LNCaP clone FGC (cell line): ENCODE measurements around the gene SRGAP1.
"Not testable (repeated sequence)": the region's sequence is repeated elsewhere in the genome, so short reads cannot be mapped to it uniquely, and the experiment has no call there.

Experiments used
- DNase-seq: peaks from one replicate; pipeline ENCODE4 v3.0.0-alpha.2; 2011; ENCODE audit warnings: low read depth
- H3K4me3 ChIP-seq: 2 replicates; pipeline ENCODE4 v1.5.1; 2011; ENCODE audit warnings: mild to moderate bottlenecking, low read depth, low read length, control low read depth
- TF ChIP-seq, protein P1 (sequence below): IDR thresholded peaks from 2 replicates; pipeline ENCODE4 v1.5.1; 2012; ENCODE audit warnings: mild to moderate bottlenecking; ENCODE audit not compliant: control insufficient read depth, insufficient read depth; ENCODE audit errors: extremely low read depth

The SRGAP1 gene

DNA sequence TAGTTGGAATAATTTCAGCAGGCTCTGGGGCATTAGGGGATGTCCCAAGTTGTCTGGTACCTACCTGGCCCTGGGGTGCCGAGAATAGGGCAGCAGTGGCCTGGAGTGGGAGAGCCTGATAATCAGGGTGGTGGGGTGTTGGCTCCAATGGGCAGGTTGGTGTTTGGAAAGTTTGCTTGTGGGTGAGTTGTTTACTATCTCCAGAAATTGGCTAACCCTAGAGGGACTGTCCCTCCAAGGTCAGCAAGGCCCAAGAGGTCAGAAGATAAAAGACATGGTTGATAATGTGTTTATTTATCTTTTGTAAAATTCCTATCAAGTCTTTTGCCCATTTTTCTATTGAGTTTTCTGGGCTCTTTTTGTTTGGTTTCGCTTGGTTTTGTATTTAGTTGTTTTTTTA, 272.5 kb downstream of the SRGAP1 start:
- no peak for DNase-seq
- TF ChIP-seq, protein P1, sequence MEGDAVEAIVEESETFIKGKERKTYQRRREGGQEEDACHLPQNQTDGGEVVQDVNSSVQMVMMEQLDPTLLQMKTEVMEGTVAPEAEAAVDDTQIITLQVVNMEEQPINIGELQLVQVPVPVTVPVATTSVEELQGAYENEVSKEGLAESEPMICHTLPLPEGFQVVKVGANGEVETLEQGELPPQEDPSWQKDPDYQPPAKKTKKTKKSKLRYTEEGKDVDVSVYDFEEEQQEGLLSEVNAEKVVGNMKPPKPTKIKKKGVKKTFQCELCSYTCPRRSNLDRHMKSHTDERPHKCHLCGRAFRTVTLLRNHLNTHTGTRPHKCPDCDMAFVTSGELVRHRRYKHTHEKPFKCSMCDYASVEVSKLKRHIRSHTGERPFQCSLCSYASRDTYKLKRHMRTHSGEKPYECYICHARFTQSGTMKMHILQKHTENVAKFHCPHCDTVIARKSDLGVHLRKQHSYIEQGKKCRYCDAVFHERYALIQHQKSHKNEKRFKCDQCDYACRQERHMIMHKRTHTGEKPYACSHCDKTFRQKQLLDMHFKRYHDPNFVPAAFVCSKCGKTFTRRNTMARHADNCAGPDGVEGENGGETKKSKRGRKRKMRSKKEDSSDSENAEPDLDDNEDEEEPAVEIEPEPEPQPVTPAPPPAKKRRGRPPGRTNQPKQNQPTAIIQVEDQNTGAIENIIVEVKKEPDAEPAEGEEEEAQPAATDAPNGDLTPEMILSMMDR = no peak
- H3K4me3 ChIP-seq = no peak overlapping the region

DNA sequence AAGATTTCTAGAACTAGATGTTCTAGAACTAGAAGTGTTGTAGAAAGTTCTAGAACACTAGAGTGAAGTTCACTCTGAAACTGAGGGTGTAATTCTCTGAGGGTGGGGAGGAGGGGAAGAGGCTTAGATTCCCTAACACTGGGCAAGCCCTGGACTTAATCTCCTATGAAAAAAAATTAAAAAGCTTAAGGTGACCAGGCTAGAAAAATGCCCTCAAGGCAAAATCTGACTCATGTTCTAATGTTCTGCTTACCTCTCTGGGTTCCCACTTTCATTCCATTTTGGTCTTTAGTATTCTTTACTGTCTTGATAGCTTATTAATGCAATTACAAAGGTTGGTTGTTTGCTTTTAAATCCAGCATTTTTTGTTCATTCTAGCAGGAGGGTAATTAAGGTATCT, 276.1 kb downstream of the SRGAP1 start:
- TF ChIP-seq, protein P1 = no peak
- no peak for DNase-seq
- H3K4me3 ChIP-seq = no peak overlapping the region

DNA sequence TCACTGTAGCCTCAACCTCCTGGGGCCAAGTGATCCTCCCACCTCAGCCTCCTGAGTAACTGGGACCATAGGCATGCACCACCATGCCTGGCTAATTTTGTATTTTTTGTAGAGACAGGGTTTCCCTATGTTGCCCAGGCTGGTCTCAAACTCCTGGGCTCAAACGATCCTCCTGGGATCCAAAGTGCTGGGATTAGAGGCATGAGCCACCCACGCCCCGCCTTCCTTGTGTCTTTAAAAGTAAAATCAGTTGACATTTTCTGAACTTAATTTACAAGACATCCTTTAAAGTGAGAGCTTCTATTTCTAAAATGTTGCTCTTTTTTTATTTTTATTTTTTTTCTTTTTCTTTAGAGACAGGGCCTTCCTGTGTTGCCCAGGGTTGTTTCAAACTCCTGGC, 276.6 kb downstream of the SRGAP1 start:
- H3K4me3 ChIP-seq, DNase-seq: not testable (repeated sequence)

DNA sequence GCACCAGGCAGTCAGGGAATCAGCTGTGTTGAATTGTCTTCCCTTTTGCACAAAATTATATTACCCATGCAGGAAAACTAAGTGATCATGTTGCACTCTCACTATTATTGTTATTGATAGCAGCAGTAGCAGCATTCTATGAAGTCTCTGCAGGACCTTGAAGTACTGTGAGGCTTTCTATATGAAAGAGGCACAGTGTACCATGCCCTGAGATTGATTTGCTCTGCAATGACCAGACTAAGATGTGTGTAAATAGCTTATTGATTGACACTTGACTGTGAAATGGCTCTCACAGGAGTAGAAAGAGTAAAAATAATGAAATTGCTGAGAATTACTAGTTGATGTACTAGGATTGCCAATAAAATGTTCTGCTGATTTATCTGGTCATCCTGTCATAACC, 277.7 kb downstream of the SRGAP1 start:
- no peak for DNase-seq
- TF ChIP-seq, protein P1 = no peak
- H3K4me3 ChIP-seq = no peak overlapping the region

DNA sequence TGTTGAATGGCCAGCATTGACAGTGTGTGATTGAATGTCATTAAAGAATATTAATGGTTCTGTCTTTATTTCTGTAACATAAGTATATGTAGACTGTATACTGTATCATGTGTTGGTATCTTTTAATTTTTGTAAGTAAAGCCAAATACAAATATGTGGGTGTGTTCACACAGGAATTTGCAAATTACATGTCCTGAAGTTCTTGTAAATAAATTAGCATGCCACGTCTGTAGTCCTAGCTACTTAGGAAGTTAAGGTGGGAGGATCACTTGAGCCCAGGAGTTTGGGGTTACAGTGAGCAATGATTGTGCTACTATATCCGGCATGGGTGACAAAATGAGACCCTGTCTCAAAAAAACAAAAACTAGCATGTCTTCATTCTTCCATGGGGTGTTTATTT, 278.5 kb downstream of the SRGAP1 start:
- H3K4me3 ChIP-seq = no peak overlapping the region
- no peak for DNase-seq
- TF ChIP-seq, protein P1 = no peak

DNA sequence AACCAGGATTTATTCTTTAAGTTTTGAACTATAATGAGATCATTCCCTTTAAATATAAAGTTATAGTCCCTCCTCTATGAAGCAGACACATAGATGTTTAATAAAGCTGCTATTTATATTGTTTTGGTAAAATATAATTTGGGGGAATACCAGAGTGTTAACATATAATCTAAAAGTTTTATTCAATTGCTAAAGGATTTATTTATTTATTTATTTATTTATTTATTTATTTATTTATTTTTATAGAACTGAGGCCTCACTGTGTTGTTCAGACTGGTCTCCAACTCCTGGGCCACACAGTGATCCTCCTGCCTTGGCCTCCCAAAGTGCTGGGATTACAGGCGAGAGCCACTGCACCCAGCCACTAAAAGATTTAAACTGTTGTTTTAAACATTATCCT, 278.9 kb downstream of the SRGAP1 start:
- no peak overlapping the region for H3K4me3 ChIP-seq
- TF ChIP-seq, protein P1 = no peak
- DNase-seq = no peak

DNA sequence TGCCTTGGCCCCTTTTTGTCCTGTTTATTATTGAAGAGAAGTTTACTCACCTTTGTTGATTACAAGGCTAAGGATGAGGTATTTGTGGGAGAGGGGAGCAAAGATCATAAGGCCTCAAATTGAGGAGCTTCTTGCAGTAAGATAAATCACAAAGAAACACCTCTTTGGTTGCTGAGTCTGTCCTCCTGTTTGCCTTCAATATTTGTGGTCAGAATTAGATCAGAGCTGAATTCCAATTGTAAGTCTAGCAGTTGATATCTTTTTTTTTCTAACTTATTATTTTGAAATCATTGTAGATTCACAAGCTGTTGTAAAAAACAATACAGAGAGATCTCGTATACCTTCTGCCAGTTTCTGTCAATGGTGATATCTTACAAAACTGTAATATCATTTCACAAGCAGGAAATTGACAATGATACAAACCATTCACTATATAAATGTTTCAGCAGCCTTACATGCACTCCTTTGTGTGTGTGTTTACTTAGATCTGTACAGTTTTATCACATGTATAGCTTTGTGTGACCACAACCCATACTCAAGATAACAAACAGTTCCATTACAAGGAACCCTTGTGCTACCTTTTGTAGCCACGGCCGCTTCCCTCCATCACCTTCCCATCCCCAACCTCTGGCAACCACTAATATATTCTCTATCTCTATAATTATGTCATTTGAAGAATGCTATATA, 280.2 kb downstream of the SRGAP1 start:
- TF ChIP-seq, protein P1 = no peak
- H3K4me3 ChIP-seq = no peak overlapping the region
- DNase-seq = no peak
